HCT116 (cell line): ENCODE measurements around the gene RBMS1.

ENCODE experiments used
- ATF3 ChIP-seq: IDR thresholded peaks from 2 replicates; pipeline ENCODE4 v1.6.1; 2012
- CTCF ChIP-seq, 3 experiments: fragments of 200-600 bp in 1 of 3; sonication (generic) in 1 of 3; IDR thresholded peaks in 2 of 3; conservative IDR thresholded peaks in 1 of 3; 2 replicates each; pipeline ENCODE4 v1.5.1; 2012 to 2017; ENCODE audit warnings: low read depth in 2 of 3, low read length in 2 of 3, antibody characterized with exemption in 1 of 3, borderline replicate concordance in 1 of 3, control low read depth in 1 of 3, mild to moderate bottlenecking in 1 of 3, mixed read lengths in 1 of 3, mixed run types in 1 of 3, moderate library complexity in 1 of 3; ENCODE audit not compliant: insufficient read depth in 1 of 3
- EGR1 ChIP-seq: IDR thresholded peaks from 2 replicates; pipeline ENCODE4 v1.6.1; 2012; ENCODE audit warnings: low read depth
- EZH2 ChIP-seq: fragments of 200-600 bp; sonication (generic); IDR thresholded peaks from 2 replicates; pipeline ENCODE4 v1.6.1; 2017; ENCODE audit warnings: antibody characterized with exemption, mixed run types
- POLR2A ChIP-seq: IDR thresholded peaks from 2 replicates; pipeline ENCODE4 v1.7.0; 2011; ENCODE audit warnings: borderline replicate concordance; ENCODE audit not compliant: insufficient read depth, insufficient read length; ENCODE audit errors: extremely low read depth
- POLR2AphosphoS5 ChIP-seq: IDR thresholded peaks from 2 replicates; pipeline ENCODE4 v1.6.1; 2011; ENCODE audit warnings: mild to moderate bottlenecking, low read depth, low read length, moderate library complexity
- REST ChIP-seq: IDR thresholded peaks from 2 replicates; pipeline ENCODE4 v1.6.1; 2012; ENCODE audit warnings: low read depth
- ZNF274 ChIP-seq: fragments of 200-500 bp; sonication (Bioruptor generic); IDR thresholded peaks from 2 replicates; pipeline ENCODE4 v1.6.1; 2014; ENCODE audit warnings: mild to moderate bottlenecking, low read depth, low read length, inconsistent platforms

- TF ChIP-seq CTCF (IDR thresholded peaks at IDR 0.05 in 2 of 3, conservative IDR thresholded peaks at IDR 0.05 in 1 of 3; ENCODE audit: borderline replicate concordance in 1 of 3, insufficient read depth in 1 of 3, low read depth in 2 of 3, low read length in 2 of 3) (no peak), POLR2A (no peak), EZH2 (no peak), ZNF274 (no peak), ATF3 (no peak), EGR1 (no peak), REST (no peak), POLR2AphosphoS5 (no peak)
Measured at GRCh38 chr2:160343404-160343803, 150.2 kb downstream of the RBMS1 start.
